Gastrocnemius medialis (tissue), 4 donors: Measurements from ENCODE around the gene OR8K1.

Experiments
- CTCF ChIP-seq, 5 experiments: fragments of 450-650 bp in 3 of 5; fragments of 200-600 bp in 2 of 5; sonication (generic) in 2 of 5; IDR thresholded peaks in 4 of 5; conservative IDR thresholded peaks in 1 of 5; 1 replicate in 4 of 5; 2 replicates in 1 of 5; pipeline ENCODE4 v1.5.1; 2016 to 2019; ENCODE audit warnings: antibody characterized with exemption in 5 of 5, mild to moderate bottlenecking in 3 of 5, moderate library complexity in 3 of 5
- POLR2A ChIP-seq, 2 donors: fragments of 450-650 bp; IDR thresholded peaks; one replicate each; pipeline ENCODE4 v1.6.1; 2017; ENCODE audit warnings: antibody characterized with exemption in 2 of 2, mild to moderate bottlenecking in 2 of 2, moderate library complexity in 2 of 2

- no peak for TF ChIP-seq CTCF (IDR thresholded peaks at IDR 0.05 in 4 of 5, conservative IDR thresholded peaks at IDR 0.05 in 1 of 5)
- TF ChIP-seq POLR2A (IDR thresholded peaks at IDR 0.05) = no peak
These were observed 8.2 kb downstream of the OR8K1 start, which contains the start of gene OR8J1 for GRCh38 chr11:56353991-56354390.
